ENCODE measurements around the gene ATF2. TPM values are rescaled to one million over a fixed set of nuclear protein-coding genes. Genes with fewer than 3 reads are reported as not detected.

ATF2 gene
- total and polyA plus RNA-seq, 9 of the 15 experiments (the other 6 are each of a cell fraction or from before 2014, with no cell fraction given): 24.2 to 111 (median 45.9) TPM

- BruUV-seq (replicated peaks): no TSS peak
- intact Hi-C loops (cut with micrococcal nuclease) (no loop called here), in situ Hi-C loops (cut with MboI) (no loop called here)
- Histone ChIP-seq H3K27ac (ENCODE audit: extremely low read depth, low read depth, low read length) (no peak overlapping the region), H3K4me1 (replicated peaks in 1 of 2; ENCODE audit: control insufficient read depth in 2 of 2, insufficient read depth in 2 of 2, low read length in 2 of 2) (no peaks in the 10 kb centered on the region), H3K9ac (ENCODE audit: insufficient read depth in 1 of 2, low read depth in 2 of 2, low read length in 2 of 2) (no peak overlapping the region), H2AFZ (ENCODE audit: low read depth, low read length) (no peak overlapping the region), H3K4me2 (ENCODE audit: insufficient read depth, low read length) (no peak overlapping the region), H3K9me3 (replicated peaks; ENCODE audit: control insufficient read depth, insufficient read depth, low read depth, low read length) (no peaks in the 10 kb centered on the region), H3K79me2 (ENCODE audit: control insufficient read depth, insufficient read depth, low read length) (peaks cover 95% of the 10 kb centered on the region), H3K27me3 (ENCODE audit: control insufficient read depth in 2 of 2, insufficient read depth in 2 of 2, low read length in 2 of 2) (no peaks in the 10 kb centered on the region), H4K20me1 (replicated peaks; ENCODE audit: control insufficient read depth, insufficient read depth, low read length) (peaks cover 5% of the 10 kb centered on the region; the same call in 1 of the 2 replicates), H3K9me1 (ENCODE audit: control insufficient read depth, insufficient read depth, low read length) (no peaks in the 10 kb centered on the region), H3K36me3 (ENCODE audit: control insufficient read depth, insufficient read depth, low read length) (peaks cover 75% of the 10 kb centered on the region), H3K4me3 (no peak overlapping the region)
- CTCF ChIA-PET (ENCODE audit: low intra/inter-chr PET ratio): no interaction called here
- no peak for DNase-seq (ENCODE audit: extremely low read depth in 1 of 4, low spot score in 3 of 4)
- no peak for ATAC-seq
- POLR2A ChIA-PET: no interaction called here
- WGBS (ENCODE audit: insufficient coverage, low coverage, missing lambda C conversion rate): 100% methylated on average over 2 of the region's 2 CpGs
- FAIRE-seq: no peak
- no peak for TF ChIP-seq HNRNPL (IDR thresholded peaks at IDR 0.05; ENCODE audit: low read depth, low read length)
- TF ChIP-seq, protein P1, sequence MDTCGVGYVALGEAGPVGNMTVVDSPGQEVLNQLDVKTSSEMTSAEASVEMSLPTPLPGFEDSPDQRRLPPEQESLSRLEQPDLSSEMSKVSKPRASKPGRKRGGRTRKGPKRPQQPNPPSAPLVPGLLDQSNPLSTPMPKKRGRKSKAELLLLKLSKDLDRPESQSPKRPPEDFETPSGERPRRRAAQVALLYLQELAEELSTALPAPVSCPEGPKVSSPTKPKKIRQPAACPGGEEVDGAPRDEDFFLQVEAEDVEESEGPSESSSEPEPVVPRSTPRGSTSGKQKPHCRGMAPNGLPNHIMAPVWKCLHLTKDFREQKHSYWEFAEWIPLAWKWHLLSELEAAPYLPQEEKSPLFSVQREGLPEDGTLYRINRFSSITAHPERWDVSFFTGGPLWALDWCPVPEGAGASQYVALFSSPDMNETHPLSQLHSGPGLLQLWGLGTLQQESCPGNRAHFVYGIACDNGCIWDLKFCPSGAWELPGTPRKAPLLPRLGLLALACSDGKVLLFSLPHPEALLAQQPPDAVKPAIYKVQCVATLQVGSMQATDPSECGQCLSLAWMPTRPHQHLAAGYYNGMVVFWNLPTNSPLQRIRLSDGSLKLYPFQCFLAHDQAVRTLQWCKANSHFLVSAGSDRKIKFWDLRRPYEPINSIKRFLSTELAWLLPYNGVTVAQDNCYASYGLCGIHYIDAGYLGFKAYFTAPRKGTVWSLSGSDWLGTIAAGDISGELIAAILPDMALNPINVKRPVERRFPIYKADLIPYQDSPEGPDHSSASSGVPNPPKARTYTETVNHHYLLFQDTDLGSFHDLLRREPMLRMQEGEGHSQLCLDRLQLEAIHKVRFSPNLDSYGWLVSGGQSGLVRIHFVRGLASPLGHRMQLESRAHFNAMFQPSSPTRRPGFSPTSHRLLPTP (IDR thresholded peaks at IDR 0.05; ENCODE audit: borderline replicate concordance, extremely low read depth, insufficient read length): no peak
- TF ChIP-seq, protein P2, sequence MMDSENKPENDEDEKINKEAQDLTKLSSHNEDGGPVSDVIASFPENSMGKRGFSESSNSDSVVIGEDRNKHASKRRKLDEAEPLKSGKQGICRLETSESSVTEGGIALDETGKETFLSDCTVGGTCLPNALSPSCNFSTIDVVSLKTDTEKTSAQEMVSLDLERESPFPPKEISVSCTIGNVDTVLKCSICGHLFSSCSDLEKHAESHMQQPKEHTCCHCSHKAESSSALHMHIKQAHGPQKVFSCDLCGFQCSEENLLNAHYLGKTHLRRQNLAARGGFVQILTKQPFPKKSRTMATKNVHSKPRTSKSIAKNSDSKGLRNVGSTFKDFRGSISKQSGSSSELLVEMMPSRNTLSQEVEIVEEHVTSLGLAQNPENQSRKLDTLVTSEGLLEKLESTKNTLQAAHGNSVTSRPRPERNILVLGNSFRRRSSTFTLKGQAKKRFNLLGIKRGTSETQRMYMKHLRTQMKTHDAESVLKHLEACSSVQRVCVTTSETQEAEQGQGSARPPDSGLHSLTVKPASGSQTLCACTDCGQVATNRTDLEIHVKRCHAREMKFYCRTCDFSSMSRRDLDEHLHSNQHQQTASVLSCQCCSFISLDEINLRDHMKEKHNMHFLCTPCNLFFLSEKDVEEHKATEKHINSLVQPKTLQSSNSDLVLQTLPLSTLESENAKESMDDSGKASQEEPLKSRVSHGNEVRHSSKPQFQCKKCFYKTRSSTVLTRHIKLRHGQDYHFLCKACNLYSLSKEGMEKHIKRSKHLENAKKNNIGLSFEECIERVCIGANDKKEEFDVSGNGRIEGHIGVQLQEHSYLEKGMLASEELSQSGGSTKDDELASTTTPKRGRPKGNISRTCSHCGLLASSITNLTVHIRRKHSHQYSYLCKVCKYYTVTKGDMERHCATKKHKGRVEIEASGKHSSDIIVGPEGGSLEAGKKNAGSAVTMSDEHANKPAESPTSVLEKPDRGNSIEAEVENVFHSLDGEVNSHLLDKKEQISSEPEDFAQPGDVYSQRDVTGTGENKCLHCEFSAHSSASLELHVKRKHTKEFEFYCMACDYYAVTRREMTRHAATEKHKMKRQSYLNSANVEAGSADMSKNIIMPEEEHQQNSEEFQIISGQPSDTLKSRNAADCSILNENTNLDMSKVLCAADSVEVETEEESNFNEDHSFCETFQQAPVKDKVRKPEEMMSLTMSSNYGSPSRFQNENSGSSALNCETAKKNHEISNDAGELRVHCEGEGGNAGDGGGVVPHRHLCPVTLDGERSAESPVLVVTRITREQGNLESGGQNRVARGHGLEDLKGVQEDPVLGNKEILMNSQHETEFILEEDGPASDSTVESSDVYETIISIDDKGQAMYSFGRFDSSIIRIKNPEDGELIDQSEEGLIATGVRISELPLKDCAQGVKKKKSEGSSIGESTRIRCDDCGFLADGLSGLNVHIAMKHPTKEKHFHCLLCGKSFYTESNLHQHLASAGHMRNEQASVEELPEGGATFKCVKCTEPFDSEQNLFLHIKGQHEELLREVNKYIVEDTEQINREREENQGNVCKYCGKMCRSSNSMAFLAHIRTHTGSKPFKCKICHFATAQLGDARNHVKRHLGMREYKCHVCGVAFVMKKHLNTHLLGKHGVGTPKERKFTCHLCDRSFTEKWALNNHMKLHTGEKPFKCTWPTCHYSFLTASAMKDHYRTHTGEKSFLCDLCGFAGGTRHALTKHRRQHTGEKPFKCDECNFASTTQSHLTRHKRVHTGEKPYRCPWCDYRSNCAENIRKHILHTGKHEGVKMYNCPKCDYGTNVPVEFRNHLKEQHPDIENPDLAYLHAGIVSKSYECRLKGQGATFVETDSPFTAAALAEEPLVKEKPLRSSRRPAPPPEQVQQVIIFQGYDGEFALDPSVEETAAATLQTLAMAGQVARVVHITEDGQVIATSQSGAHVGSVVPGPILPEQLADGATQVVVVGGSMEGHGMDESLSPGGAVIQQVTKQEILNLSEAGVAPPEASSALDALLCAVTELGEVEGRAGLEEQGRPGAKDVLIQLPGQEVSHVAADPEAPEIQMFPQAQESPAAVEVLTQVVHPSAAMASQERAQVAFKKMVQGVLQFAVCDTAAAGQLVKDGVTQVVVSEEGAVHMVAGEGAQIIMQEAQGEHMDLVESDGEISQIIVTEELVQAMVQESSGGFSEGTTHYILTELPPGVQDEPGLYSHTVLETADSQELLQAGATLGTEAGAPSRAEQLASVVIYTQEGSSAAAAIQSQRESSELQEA (IDR thresholded peaks at IDR 0.05; ENCODE audit: low read depth): no peak
- no peak for TF ChIP-seq MCM7 (IDR thresholded peaks at IDR 0.05)
- TF ChIP-seq FOXO4 (CRISPR knock-in tag; IDR thresholded peaks at IDR 0.05): no peak
These were observed 24.3 kb downstream of the ATF2 start for GRCh38 chr2:175143678-175144077.
